Measurements from ENCODE around the gene AARS1.
"Not testable (repeated sequence)": the region's sequence is repeated elsewhere in the genome, so short reads cannot be mapped to it uniquely, and the experiment has no call there.

The AARS1 gene

GRCh38 chr16:70289229-70290094 is at the start of gene AARS1:
AARS1 (minus strand) TSS chr16:70289506; CDS start chr16:70282763, 6,743 bp downstream.
- DNase-seq, result peak; percentile 92

- DNase-seq, result no peak
These were observed 48.5 kb upstream of the AARS1 start for GRCh38 chr16:70337814-70338213.

- DNase-seq, result not testable (repeated sequence)
These were observed 43.4 kb upstream of the AARS1 start for GRCh38 chr16:70332728-70333127.

- no peak for DNase-seq
These were observed 42.5 kb upstream of the AARS1 start for GRCh38 chr16:70331588-70332358.

GRCh38 chr16:70331091-70331490 is 41.8 kb upstream of the AARS1 start:
- no peak for DNase-seq

- no peak for DNase-seq
These were observed 35.9 kb upstream of the AARS1 start for GRCh38 chr16:70324998-70325747.

- DNase-seq, result no peak
These were observed 30.8 kb upstream of the AARS1 start for GRCh38 chr16:70320121-70320520.

GRCh38 chr16:70307726-70308125 is 18.4 kb upstream of the AARS1 start:
- DNase-seq, result not testable (repeated sequence)

- no peak for DNase-seq
These were observed 17.6 kb upstream of the AARS1 start for GRCh38 chr16:70306880-70307279.

- no peak for DNase-seq
These were observed 15.7 kb upstream of the AARS1 start for GRCh38 chr16:70304892-70305448.

GRCh38 chr16:70302745-70303144 is 13.4 kb upstream of the AARS1 start:
- DNase-seq, result no peak

GRCh38 chr16:70301121-70301520 is 11.8 kb upstream of the AARS1 start:
- DNase-seq, result no peak

- no peak for DNase-seq
These were observed 10.0 kb upstream of the AARS1 start, which contains the start of gene DDX19B for GRCh38 chr16:70298988-70299938. DDX19B (plus strand) TSS chr16:70299186; CDS start chr16:70299298, 112 bp downstream.

GRCh38 chr16:70295634-70296033 is 6.3 kb upstream of the AARS1 start:
- DNase-seq, result no peak

GRCh38 chr16:70294385-70295025 is 5.2 kb upstream of the AARS1 start:
- DNase-seq, result no peak

- not testable (repeated sequence) for DNase-seq
These were observed 2.8 kb upstream of the AARS1 start for GRCh38 chr16:70292148-70292547.

- no peak for DNase-seq
These were observed 1.7 kb upstream of the AARS1 start for GRCh38 chr16:70290949-70291519.

- DNase-seq, result not testable (repeated sequence)
These were observed 1.9 kb downstream of the AARS1 start for GRCh38 chr16:70287304-70287971.

- DNase-seq, result no peak
These were observed 12.9 kb downstream of the AARS1 start for GRCh38 chr16:70276392-70276791.

GRCh38 chr16:70271696-70272095 is 17.6 kb downstream of the AARS1 start:
- DNase-seq, result no peak
